HepG2 (cell line): Measurements from ENCODE around the gene RAB23. TPM values are rescaled to one million over a fixed set of nuclear protein-coding genes. Genes with fewer than 3 reads are reported as not detected.
A peak's percentile ranks its signal among the peaks of the same experiment; 100 is the strongest.

Experiments used
- AGO1 ChIP-seq: fragments of 200-400 bp; formaldehyde crosslinking; IDR thresholded peaks from 2 replicates; pipeline ENCODE4 v1.6.1; 2017; ENCODE audit warnings: mild to moderate bottlenecking, low read depth, low read length, moderate library complexity; ENCODE audit not compliant: poor library complexity, severe bottlenecking
- ARHGAP35 ChIP-seq: sonication (generic); formaldehyde crosslinking; IDR thresholded peaks from 2 replicates; pipeline ENCODE4 v1.9.0; 2022; ENCODE audit warnings: mild to moderate bottlenecking, inconsistent platforms, moderate library complexity, missing genetic modification reagents, borderline replicate concordance
- HDAC2 ChIP-seq: sonication (generic); formaldehyde crosslinking; IDR thresholded peaks from 2 replicates; pipeline ENCODE4 v1.4.0; 2020; ENCODE audit warnings: missing genetic modification reagents
- HNRNPH1 ChIP-seq: fragments of 200-400 bp; formaldehyde crosslinking; optimal IDR thresholded peaks from 2 replicates; pipeline ENCODE3; 2017; ENCODE audit warnings: mild to moderate bottlenecking, low read depth, low read length
- HNRNPK ChIP-seq: fragments of 200-400 bp; formaldehyde crosslinking; IDR thresholded peaks from 2 replicates; pipeline ENCODE4 v1.6.1; 2018; ENCODE audit warnings: low read length, low read depth, moderate library complexity, mild to moderate bottlenecking; ENCODE audit not compliant: poor library complexity, severe bottlenecking
- KDM2A ChIP-seq: sonication (generic); formaldehyde crosslinking; IDR thresholded peaks from 2 replicates; pipeline ENCODE4 v1.4.0; 2020; ENCODE audit warnings: low read depth, missing genetic modification reagents, borderline replicate concordance
- KLF11 ChIP-seq: IDR thresholded peaks from 2 replicates; pipeline ENCODE4 v1.6.1; 2016; ENCODE audit warnings: missing compliant biosample characterization
- NONO ChIP-seq, 2 experiments: fragments of 450-650 bp in 1 of 2; sonication (generic) in 1 of 2; formaldehyde crosslinking in 1 of 2; IDR thresholded peaks in 1 of 2; conservative IDR thresholded peaks in 1 of 2; 2 replicates each; pipeline versions ENCODE4 v1.6.1 to v1.8.0; 2017 to 2022; ENCODE audit warnings: mild to moderate bottlenecking in 1 of 2, missing genetic modification reagents in 1 of 2, moderate library complexity in 1 of 2
- POLR2AphosphoS2 ChIP-seq: IDR thresholded peaks from 2 replicates; pipeline ENCODE4 v1.6.1; 2011; ENCODE audit warnings: low read depth, low read length, improper control_type of control experiment
- STAG1 ChIP-seq: sonication (generic); formaldehyde crosslinking; IDR thresholded peaks from 2 replicates; pipeline ENCODE4 v1.4.0; 2020; ENCODE audit warnings: missing genetic modification reagents
- ZFP90 ChIP-seq: sonication (generic); formaldehyde crosslinking; IDR thresholded peaks from 2 replicates; pipeline ENCODE4 v1.8.0; 2022; ENCODE audit warnings: missing genetic modification reagents, mild to moderate bottlenecking, inconsistent platforms, borderline replicate concordance
- ZNF343 ChIP-seq: sonication (generic); formaldehyde crosslinking; IDR thresholded peaks from 2 replicates; pipeline ENCODE4 v1.4.0; 2020; ENCODE audit warnings: mild to moderate bottlenecking, missing genetic modification reagents
- ZNF841 ChIP-seq: sonication (generic); formaldehyde crosslinking; IDR thresholded peaks from 2 replicates; pipeline ENCODE4 v1.8.1; 2023; ENCODE audit warnings: missing genetic modification reagents, borderline replicate concordance
- polyA plus RNA-seq, 8 experiments: library from polyadenylated mRNA; depleted of rRNA in 3 of 8; stranded (reverse) in 7 of 8; unstranded in 1 of 8; fragments of >200 nt; fragmentation: Illumina TruSeq in 4 of 8; extraction: Trizol in 4 of 8; gene quantifications; 2 replicates each; pipeline versions ENCODE4 v1.2.1 to v1.2.3, GENCODE V29; 2011 to 2016; ENCODE audit warnings: low read depth in 4 of 8, missing spikeins in 1 of 8, mixed read lengths in 1 of 8; ENCODE audit not compliant: insufficient read depth in 1 of 8
- total RNA-seq, 5 experiments: library from RNA; depleted of rRNA; stranded (reverse); fragments of >200 nt; fragmentation: Illumina TruSeq; extraction: Trizol; gene quantifications; 2 replicates each; pipeline ENCODE4 v1.2.3, GENCODE V29; 2016; ENCODE audit warnings: low read depth in 1 of 5
- TF ChIP-seq, protein P1 (sequence below): sonication (generic); formaldehyde crosslinking; IDR thresholded peaks from 2 replicates; pipeline ENCODE4 v1.5.1; 2020; ENCODE audit warnings: missing genetic modification reagents, mild to moderate bottlenecking, borderline replicate concordance
- TF ChIP-seq, protein P2 (sequence below): IDR thresholded peaks from 2 replicates; pipeline ENCODE4 v1.6.1; 2016; ENCODE audit warnings: mild to moderate bottlenecking, missing biosample characterization, missing genetic modification reagents
- TF ChIP-seq, protein P3 (sequence below): sonication (generic); formaldehyde crosslinking; IDR thresholded peaks from 2 replicates; pipeline ENCODE4 v1.4.0; 2020; ENCODE audit warnings: missing genetic modification reagents
- TF ChIP-seq, protein P4 (sequence below): sonication (generic); formaldehyde crosslinking; IDR thresholded peaks from 2 replicates; pipeline ENCODE4 v1.8.1; 2023; ENCODE audit warnings: mild to moderate bottlenecking, inconsistent platforms, moderate library complexity, missing genetic modification reagents, borderline replicate concordance
- TF ChIP-seq, protein P5 (sequence below): sonication (generic); formaldehyde crosslinking; IDR thresholded peaks from 2 replicates; pipeline ENCODE4 v1.4.0; 2020; ENCODE audit warnings: missing genetic modification reagents

RAB23 gene
- total and polyA plus RNA-seq, 2 of the 13 experiments (the other 11 are each of a cell fraction or from before 2014, with no cell fraction given) = 5.5 to 16.4 TPM

DNA sequence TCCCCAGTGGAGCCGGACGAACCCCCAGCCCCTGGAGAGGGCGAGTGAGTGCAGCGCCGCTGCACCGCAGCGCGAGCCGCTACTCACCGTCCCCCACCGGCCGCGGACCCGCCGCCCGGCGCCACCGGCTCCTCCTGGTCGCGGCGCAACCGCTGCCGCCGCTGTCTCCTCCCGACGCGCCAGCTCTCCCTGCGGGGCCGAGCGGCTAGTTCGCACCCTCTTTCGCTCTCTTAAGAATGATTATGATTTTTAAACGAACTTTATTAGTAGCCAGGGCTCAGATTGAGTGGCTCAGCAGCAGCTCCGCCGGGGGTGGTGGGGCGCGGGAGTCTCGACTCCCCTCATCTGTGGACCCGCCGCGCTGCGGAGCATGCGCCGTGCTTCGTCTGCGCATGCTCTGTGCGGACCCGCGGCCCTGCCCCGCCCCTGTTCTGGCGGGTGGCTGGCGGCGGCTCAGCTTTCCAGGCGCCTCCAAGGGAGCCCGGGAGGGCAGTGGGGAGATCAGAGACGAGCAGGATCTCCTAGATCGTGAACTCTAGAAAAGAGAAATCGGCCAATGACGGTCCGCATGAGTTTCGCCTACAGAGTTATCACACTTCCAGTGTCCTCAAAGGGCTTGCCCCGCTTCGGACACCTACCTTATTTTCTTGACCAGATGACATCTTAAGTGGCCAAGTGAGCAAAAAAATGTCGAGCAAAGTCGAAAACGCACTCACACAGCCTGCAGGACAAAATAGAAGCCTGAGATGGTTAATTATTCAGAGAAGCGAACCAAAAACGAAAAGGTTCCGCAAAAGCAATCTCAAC, at the start of gene RAB23 (continued):
- TF ChIP-seq, protein P1, sequence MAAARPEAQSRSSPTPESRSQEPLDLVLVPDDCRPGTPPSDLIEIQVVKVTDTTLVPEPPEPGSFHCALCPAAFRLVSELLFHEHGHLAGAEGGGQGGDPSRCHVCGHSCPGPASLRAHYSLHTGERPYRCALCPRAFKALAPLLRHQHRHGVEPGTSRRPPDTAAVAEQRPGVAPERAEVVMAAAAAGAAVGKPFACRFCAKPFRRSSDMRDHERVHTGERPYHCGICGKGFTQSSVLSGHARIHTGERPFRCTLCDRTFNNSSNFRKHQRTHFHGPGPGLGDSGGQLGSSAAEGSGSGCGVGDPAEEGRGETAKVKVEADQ (CRISPR knock-in tag) = peak; percentile 67; the same call in 1 of the 2 replicates
- TF ChIP-seq KDM2A (peak; percentile 70; the same call in 1 of the 2 replicates), KLF11 (CRISPR knock-in tag) (no peak), ZFP90 (CRISPR knock-in tag) (no peak; the same call in 1 of the 2 replicates), STAG1 (CRISPR knock-in tag) (no peak), HDAC2 (CRISPR knock-in tag) (no peak), HNRNPH1 (no peak), POLR2AphosphoS2 (no peak), HNRNPK (no peak), AGO1 (no peak), ZNF343 (CRISPR knock-in tag) (no peak), ARHGAP35 (no peak), NONO (IDR thresholded peaks at IDR 0.05) (no peak), NONO (CRISPR knock-in tag; conservative IDR thresholded peaks at IDR 0.05) (0 out of 2 replicates have a peak, but pooled peaks have one; percentile 9), ZNF841 (no peak)
- TF ChIP-seq, protein P2, sequence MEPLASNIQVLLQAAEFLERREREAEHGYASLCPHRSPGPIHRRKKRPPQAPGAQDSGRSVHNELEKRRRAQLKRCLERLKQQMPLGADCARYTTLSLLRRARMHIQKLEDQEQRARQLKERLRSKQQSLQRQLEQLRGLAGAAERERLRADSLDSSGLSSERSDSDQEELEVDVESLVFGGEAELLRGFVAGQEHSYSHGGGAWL (CRISPR knock-in tag) = no peak; the same call in 1 of the 2 replicates
- TF ChIP-seq, protein P3, sequence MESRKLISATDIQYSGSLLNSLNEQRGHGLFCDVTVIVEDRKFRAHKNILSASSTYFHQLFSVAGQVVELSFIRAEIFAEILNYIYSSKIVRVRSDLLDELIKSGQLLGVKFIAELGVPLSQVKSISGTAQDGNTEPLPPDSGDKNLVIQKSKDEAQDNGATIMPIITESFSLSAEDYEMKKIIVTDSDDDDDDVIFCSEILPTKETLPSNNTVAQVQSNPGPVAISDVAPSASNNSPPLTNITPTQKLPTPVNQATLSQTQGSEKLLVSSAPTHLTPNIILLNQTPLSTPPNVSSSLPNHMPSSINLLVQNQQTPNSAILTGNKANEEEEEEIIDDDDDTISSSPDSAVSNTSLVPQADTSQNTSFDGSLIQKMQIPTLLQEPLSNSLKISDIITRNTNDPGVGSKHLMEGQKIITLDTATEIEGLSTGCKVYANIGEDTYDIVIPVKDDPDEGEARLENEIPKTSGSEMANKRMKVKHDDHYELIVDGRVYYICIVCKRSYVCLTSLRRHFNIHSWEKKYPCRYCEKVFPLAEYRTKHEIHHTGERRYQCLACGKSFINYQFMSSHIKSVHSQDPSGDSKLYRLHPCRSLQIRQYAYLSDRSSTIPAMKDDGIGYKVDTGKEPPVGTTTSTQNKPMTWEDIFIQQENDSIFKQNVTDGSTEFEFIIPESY = no peak
- TF ChIP-seq, protein P4, sequence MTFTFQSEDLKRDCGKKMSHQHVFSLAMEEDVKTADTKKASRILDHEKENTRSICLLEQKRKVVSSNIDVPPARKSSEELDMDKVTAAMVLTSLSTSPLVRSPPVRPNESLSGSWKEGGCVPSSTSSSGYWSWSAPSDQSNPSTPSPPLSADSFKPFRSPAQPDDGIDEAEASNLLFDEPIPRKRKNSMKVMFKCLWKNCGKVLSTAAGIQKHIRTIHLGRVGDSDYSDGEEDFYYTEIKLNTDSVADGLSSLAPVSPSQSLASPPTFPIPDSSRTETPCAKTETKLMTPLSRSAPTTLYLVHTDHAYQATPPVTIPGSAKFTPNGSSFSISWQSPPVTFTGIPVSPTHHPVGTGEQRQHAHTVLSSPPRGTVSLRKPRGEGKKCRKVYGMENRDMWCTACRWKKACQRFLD (CRISPR knock-in tag) = peak; percentile 32; the same call in 1 of the 2 replicates
- TF ChIP-seq, protein P5, sequence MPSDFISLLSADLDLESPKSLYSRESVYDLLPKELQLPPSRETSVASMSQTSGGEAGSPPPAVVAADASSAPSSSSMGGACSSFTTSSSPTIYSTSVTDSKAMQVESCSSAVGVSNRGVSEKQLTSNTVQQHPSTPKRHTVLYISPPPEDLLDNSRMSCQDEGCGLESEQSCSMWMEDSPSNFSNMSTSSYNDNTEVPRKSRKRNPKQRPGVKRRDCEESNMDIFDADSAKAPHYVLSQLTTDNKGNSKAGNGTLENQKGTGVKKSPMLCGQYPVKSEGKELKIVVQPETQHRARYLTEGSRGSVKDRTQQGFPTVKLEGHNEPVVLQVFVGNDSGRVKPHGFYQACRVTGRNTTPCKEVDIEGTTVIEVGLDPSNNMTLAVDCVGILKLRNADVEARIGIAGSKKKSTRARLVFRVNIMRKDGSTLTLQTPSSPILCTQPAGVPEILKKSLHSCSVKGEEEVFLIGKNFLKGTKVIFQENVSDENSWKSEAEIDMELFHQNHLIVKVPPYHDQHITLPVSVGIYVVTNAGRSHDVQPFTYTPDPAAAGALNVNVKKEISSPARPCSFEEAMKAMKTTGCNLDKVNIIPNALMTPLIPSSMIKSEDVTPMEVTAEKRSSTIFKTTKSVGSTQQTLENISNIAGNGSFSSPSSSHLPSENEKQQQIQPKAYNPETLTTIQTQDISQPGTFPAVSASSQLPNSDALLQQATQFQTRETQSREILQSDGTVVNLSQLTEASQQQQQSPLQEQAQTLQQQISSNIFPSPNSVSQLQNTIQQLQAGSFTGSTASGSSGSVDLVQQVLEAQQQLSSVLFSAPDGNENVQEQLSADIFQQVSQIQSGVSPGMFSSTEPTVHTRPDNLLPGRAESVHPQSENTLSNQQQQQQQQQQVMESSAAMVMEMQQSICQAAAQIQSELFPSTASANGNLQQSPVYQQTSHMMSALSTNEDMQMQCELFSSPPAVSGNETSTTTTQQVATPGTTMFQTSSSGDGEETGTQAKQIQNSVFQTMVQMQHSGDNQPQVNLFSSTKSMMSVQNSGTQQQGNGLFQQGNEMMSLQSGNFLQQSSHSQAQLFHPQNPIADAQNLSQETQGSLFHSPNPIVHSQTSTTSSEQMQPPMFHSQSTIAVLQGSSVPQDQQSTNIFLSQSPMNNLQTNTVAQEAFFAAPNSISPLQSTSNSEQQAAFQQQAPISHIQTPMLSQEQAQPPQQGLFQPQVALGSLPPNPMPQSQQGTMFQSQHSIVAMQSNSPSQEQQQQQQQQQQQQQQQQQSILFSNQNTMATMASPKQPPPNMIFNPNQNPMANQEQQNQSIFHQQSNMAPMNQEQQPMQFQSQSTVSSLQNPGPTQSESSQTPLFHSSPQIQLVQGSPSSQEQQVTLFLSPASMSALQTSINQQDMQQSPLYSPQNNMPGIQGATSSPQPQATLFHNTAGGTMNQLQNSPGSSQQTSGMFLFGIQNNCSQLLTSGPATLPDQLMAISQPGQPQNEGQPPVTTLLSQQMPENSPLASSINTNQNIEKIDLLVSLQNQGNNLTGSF (CRISPR knock-in tag) = no peak; the same call in 1 of the 2 replicates
